Metanephros (tissue), 1 donor: ENCODE data around the gene TPO. TPM values are rescaled to one million over a fixed set of nuclear protein-coding genes. Genes with fewer than 3 reads are reported as not detected.

Experiments used
- total RNA-seq: library from RNA; depleted of rRNA; stranded (reverse); fragments of >200 nt; gene quantifications from one replicate; pipeline ENCODE4 v1.2.3, GENCODE V29; 2014

The TPO gene
- total RNA-seq, result 0.58 TPM

GRCh38 chr2:1413156-1413710 is at the start of gene TPO:
Gene TPO, plus strand, starts transcription at chr2:1413463. Its CDS starts 946 bp downstream, at chr2:1414409.

